Measurements from ENCODE around the gene ARHGEF2. TPM values are rescaled to one million over a fixed set of nuclear protein-coding genes. Genes with fewer than 3 reads are reported as not detected.

ARHGEF2 gene
- total and polyA plus RNA-seq, 10 of the 15 experiments (the other 5 are each of a cell fraction or from before 2014, with no cell fraction given) = 8.1 to 113 (median 69.9) TPM

- TF ChIP-seq, protein P1, sequence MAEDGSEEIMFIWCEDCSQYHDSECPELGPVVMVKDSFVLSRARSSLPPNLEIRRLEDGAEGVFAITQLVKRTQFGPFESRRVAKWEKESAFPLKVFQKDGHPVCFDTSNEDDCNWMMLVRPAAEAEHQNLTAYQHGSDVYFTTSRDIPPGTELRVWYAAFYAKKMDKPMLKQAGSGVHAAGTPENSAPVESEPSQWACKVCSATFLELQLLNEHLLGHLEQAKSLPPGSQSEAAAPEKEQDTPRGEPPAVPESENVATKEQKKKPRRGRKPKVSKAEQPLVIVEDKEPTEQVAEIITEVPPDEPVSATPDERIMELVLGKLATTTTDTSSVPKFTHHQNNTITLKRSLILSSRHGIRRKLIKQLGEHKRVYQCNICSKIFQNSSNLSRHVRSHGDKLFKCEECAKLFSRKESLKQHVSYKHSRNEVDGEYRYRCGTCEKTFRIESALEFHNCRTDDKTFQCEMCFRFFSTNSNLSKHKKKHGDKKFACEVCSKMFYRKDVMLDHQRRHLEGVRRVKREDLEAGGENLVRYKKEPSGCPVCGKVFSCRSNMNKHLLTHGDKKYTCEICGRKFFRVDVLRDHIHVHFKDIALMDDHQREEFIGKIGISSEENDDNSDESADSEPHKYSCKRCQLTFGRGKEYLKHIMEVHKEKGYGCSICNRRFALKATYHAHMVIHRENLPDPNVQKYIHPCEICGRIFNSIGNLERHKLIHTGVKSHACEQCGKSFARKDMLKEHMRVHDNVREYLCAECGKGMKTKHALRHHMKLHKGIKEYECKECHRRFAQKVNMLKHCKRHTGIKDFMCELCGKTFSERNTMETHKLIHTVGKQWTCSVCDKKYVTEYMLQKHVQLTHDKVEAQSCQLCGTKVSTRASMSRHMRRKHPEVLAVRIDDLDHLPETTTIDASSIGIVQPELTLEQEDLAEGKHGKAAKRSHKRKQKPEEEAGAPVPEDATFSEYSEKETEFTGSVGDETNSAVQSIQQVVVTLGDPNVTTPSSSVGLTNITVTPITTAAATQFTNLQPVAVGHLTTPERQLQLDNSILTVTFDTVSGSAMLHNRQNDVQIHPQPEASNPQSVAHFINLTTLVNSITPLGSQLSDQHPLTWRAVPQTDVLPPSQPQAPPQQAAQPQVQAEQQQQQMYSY (CRISPR knock-in tag; IDR thresholded peaks at IDR 0.05) = no peak
- TF ChIP-seq GATAD2B (conservative IDR thresholded peaks at IDR 0.05; ENCODE audit: low read depth) (no peak), SMC3 (IDR thresholded peaks at IDR 0.05; ENCODE audit: borderline replicate concordance, low read length) (peak; percentile 4; the same call in 1 of the 2 replicates), SMARCA5 (IDR thresholded peaks at IDR 0.05) (no peak)
- TF ChIP-seq, protein P2, sequence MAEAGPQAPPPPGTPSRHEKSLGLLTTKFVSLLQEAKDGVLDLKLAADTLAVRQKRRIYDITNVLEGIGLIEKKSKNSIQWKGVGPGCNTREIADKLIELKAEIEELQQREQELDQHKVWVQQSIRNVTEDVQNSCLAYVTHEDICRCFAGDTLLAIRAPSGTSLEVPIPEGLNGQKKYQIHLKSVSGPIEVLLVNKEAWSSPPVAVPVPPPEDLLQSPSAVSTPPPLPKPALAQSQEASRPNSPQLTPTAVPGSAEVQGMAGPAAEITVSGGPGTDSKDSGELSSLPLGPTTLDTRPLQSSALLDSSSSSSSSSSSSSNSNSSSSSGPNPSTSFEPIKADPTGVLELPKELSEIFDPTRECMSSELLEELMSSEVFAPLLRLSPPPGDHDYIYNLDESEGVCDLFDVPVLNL (IDR thresholded peaks at IDR 0.05; ENCODE audit: low read depth, low read length) = no peak
These were observed 5.1 kb upstream of the ARHGEF2 start (continued) for GRCh38 chr1:155983191-155984024.

All from GM12878 (cell line).